Pons (tissue), 1 donor: ENCODE data around the gene ALOX12B.
"Not testable (repeated sequence)": the region's sequence is repeated elsewhere in the genome, so short reads cannot be mapped to it uniquely, and the experiment has no call there.

Experiments
- DNase-seq: peaks from one replicate; pipeline ENCODE4 v3.0.0-alpha.2; 2016; ENCODE audit warnings: low spot score

The ALOX12B gene

DNA sequence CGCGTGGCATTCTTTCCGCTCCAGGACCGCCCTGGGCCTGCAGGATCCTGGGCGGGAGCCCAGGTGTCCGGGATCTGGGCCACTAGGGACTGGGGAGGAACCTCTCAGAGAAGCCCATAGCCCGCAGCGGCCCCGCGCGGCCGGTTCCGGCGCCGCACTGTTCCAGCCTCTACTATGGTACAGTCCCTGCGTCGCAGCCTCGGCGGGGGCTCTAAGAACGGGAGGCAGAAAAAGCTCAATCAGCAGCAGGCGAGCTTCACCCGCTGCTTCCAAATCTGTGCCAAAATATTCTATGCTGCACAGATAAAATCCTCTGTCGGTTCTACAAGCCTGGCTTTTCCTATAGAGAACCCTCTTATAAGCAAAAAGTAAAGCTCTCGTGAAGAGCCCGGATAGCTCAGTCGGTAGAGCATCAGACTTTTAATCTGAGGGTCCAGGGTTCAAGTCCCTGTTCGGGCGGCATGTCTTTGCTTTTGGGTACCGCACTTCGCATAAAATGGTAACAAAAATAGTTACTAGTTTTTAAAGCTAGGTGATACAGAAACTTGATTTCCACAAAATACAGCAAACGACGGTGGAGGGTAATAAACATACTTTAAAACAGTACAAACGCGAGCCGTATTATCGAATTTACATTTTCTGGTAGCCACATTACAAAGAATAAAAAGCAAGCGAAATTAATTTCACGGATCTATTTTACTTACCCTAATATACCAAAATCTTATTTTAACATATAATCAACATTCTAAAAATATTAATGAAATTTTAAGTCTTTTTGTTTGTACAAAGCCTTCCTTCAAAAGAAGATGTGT, 31.5 kb upstream of the ALOX12B start:
- DNase-seq = peak; percentile 90

DNA sequence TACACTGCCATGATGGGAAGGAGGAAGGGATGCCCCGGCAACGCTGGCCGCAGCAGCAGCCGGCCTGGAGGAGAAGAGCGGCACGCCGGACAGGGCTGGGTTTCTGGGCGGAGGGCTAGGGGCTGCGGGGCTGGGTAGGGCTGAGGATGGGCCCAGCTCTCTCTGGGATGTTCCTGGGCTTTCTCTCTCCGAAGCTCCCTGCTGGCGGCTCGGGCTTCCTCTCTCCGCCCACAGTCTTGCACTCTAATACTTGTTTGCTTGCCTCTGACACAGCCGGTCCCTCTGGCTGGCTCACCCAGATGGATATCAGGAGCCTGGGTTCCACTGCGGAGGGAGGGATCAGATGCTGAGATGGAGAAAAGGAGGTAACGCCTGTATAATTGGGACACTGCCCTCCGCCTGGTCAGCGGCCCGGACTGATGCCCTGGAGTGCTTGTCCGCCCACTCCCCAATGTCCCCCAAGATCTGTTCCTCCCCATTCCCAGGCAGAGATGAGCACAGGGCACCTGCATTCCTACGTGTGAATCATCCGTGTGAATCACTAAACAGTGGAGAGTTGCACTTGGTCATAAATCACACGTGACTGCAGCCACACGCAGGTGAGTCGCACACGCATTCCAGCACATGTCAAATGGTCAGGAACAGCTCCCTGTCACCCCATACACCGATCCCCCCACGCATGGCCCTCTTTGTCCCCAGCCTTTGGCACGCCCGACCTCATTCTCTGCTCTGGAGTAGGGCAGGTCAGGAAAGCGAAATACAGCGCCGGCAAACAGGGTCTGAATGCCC, 30.7 kb upstream of the ALOX12B start, which contains the start of gene ALOXE3:
Gene ALOXE3, minus strand, starts transcription at position 535 of the 789 bp plus-strand sequence. Its CDS starts 524 bp downstream, at position 11.
- DNase-seq = no peak

DNA sequence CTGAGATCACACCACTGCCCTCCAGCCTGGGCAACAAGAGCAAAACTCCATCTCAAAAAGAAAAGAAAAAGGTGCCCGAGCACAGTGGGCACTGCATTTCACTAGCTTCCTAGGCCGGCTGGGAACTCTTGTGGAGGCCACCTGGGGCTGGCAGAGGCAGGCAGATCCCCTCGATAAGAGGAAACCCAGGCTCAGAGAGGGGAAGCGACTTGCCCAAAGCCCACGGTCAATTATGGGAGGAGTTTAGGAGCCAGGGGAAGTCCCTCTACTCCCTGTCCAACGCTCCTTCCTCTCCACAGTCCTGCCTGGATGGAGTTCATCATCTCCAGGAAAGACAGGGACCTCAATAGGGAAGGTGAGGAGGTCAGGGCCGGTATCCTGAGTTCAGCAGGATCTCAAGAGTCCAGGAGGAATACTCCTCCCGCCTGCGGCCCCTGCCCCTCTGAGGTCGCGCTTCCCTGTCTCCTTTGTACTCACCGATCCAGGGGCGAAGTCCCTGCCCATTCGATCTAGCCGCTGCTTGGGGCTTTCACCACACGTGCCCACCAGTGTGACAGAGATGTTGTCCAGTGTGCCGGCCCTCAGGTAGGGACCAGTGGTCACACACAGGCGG, 30.0 kb upstream of the ALOX12B start:
- DNase-seq = no peak

DNA sequence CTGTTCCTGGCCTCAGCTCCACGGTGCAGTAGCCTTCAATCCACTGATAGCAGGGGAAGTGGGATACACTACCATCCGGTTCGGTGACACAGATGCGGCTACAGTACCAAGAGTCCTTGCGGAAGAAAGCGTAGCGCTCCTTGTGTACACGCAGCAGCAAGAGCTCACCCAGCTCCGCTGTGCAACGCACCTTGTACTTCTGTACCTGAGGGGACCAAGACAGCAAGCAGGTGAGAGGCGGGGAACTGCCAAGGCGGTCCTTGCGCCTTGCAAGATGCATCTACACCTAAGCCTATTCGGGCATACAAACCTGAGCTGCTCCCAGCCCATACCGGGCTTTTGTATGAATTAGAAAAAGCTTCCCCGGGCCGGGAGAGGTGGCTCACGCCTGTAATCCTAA, 29.3 kb upstream of the ALOX12B start:
- no peak for DNase-seq

DNA sequence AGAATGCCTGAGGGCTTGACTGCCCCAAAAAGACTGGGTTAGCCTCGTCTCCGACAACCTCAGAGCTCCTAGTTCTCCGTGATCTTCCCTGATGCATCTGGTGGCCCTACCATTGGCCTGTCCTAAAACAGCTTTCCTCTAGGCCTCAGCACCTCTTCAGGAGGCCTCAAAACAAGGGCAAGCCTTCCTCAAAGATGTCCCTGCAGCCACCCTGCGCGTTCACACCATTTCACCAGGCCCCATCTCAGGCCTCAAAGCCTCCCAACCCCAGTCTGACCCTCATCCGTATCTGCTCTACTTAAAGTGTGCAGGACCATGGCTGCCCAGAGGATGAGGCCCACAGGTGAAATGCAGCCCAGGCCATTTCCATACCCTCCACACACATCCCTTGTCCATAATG, 23.4 kb upstream of the ALOX12B start:
- no peak for DNase-seq

DNA sequence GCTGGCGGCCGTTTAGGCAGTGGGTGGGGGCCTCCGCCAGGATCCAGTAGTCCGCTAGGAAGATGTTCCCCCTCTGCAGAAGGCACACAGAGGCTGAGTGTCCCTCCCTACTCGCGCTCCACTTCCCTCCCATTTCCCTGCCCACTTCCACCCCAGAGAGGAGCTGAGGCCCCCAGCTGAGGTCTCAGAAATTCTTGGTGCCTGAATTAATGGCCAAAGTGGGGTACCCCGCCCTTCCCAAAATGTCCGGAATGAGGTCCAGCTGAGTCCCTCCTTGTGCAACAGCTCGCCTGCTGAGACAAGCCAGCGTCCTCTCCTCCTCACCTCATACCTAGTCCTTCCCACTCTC, 22.9 kb upstream of the ALOX12B start:
- DNase-seq = no peak

DNA sequence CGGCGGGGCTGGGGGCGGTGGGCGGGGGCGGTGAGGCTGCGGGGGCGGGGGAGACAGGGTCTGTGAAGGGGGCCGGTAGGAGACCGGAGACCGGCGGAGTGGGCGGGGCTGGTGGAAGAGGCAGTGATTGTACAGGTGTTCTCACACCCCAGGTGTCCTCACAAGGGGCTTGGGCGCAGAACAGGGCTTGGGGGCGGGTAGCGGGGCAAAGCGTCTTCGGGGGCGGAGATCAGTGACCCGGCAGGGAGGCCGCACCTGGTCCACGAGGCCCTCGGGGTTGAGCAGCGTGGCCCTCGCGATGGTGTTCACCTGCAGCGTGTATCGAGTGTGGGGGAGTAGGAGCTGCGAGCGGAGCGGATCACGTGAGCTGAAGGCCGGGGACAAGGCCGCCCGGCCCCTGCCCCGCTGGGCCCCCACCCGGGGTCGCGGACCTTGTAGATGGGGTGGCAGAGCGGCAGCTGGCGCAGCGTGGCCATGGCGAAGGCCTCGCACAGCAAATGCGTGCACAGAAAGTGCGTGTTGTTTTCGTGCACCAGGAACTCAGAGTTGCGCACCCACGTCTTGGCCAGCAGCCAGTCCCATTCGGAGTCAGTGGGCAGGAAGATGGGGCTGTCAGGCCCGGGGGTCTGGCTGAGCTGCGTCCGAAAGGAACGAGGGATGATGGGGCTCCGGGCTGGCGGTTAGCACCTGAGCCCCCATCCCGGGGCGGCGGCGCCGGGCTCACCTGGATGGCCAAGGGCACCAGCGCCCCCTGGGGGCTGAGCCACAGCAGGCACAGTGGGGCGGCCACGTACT, 22.3 kb upstream of the ALOX12B start:
- no peak for DNase-seq

DNA sequence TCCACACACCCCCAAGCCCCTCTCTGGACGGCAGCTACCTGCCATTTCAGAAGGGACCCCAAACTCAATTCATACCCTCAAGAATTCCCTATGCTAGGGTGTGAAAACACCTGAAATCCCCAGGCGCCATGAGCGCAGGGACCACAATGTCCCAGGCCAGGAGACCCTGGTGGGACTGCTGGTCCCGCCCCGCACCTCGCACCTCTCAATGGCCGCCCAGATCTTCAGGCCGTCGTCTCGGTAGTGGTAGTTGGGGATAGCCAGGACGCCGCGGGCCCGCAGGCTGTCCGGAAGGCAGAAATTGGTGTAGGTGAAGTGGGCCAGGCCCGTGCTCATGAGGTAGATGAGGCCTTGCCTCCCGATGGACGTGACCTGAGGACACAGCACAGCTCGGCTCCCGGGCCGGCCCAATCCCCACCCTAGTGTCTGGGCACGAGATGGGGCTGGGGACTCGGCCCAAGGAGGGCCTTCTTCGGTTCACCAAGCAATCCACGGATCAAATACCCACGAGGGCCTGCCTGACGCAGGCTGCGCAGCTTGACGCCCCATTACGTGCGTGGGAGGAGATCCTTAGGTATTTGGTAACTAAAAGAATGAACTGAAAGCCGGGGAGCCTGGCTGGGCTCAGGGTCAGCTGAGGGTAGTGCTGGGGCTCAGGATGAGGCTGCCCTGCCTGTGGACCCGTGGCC, 21.6 kb upstream of the ALOX12B start:
- no peak for DNase-seq

DNA sequence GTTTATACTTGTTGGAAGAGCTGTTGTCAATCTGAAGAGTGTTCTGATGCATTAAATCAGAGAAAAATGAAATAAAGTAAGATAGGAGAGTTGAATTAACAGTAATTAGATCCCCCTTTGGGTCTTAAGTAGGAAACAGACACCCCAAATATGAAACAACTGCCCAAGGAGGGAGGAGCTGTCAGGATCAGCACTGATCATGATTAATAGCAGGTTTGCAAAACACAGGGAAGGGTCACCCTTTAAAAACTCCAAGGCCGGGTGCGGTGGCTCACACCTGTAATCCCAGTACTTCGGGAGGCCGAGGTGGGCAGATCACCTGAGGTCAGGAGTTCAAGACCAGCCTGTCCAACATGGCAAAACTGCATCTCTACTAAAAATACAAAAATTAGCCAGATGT, 19.5 kb upstream of the ALOX12B start:
- not testable (repeated sequence) for DNase-seq

DNA sequence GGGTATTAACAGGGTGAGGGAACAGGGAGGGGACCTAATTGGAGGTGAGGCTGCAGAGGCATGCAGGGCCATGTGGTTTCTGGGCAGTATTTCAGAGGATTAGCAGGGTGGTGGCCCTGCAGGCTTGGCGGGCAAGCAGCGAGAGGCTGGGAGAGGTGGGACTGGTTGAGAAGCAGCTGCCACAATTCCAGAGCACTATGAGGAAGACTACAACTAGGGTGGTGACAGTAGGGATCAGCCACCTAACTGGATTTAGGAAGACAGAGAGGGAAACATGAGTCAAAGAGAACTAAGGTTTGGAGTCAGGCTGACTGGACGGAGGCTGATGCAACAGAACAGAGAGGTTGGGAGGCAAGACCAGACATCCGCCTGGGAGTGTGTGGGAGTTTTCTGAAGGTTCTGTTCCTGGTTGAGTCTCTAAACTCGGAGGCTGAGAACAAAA, 18.5 kb upstream of the ALOX12B start:
- DNase-seq = no peak

DNA sequence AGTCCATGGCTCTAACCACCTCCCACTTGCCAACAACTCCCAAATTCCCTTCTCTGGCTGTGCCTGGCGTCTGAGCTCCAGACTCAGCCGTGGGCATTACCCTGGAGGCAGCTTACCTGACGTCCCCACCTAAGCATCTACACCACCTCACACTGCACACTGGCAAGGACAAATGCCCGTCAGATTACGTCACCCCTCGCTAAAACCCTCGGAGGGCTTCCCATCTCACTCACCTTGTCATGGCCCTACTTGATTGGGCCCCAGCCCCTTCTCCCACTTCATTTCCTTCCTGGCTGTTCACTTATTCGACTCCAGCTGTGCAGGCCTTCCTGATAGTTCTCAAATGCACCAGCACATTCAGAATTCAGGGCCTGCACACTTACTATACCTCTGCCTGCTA, 17.4 kb upstream of the ALOX12B start:
- DNase-seq = no peak

DNA sequence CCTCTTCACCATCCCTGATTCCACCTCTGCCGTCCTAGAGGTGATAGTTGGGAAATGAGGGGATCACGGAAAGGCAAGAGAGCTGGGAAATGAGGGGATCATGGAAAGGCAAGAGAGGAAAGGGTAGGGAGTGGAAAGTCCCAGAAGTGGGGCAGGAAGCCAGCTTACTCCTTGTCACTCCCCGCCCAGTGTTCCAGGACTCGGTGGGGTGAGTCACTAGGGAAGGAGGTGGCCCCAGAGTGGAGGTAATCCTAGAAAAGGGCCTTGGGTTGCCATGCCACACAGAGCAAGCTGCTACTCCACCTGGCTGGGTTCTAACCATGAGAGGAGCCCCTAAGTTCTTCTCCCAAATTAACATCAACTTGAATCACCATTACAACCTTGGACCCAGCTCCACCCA, 16.0 kb upstream of the ALOX12B start:
- no peak for DNase-seq

DNA sequence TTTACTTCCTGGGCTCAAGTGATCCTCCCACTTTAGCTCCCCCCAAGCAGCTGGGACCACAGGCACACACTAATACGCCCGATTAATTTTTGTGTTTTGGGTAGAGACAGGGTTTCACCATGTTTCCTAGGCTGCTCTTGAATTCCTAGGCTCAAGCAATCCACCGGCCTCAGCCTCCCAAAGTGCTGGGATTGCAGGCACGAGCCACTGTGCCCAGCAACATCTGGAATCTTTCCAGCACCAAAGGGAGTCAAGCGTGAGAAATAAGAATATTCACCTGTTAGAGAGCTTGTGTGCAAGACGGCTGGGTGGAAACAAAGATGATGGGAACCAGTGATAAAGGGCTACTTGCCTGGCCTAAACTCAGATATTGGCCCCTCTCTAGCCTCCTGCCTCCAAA, 14.2 kb upstream of the ALOX12B start:
- no peak for DNase-seq

DNA sequence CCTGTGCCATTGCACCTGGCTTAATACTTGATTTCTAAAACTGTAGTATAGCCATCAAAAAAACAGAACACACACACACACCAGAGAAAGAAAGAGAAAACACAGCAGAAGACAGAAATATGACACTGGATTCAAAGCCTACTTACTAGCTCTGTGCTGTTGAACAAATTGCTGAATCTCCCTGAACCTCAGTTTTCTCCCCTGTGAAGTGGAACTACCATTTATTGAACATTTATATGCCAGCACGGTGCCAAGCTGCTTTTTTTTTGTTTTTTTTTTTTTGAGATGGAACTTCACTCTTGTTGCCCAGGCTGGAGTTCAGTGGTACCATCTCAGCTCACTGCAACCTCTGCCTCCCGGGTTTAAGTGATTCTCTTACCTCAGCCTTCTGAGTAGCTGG, 13.2 kb upstream of the ALOX12B start:
- no peak for DNase-seq

DNA sequence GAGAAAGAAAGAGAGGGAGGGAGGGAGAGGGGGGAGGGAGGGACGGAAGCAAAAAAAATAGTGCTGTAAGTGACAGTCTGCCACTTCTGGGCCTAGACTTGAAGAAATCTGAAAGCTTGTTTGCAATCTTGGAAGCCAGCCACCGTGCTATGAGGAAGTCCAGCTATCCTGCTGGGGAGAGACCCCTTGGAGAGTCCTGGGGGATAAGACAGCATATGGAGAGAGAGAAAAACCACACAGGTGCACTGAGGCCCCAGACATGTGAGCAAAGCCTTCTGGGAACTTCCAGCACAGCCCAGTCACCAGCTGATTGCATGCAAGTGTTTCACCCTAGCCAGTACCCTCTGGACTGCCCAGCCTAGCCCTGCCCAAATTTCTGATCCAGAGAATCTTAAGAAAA, 12.6 kb upstream of the ALOX12B start:
- no peak for DNase-seq

DNA sequence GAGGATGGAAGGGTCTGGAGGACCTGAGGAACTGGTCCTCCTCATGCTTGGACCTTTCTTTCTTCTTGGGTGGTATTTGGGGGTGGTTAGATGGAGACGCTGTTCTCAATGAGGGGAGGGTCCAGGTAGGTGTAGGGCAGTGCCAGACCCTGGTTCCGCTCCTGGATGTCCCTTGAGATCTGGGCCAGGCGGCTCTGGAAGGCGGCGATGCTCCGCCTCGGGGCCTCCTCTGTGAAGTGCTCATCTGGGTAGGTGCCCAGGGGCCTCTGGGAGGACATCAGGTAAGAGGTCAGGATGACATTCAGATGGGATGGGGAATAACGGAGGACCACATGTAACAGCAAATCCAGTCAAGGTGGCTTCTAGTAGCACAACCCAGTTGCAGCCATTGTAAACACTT, 9.0 kb upstream of the ALOX12B start:
- no peak for DNase-seq

DNA sequence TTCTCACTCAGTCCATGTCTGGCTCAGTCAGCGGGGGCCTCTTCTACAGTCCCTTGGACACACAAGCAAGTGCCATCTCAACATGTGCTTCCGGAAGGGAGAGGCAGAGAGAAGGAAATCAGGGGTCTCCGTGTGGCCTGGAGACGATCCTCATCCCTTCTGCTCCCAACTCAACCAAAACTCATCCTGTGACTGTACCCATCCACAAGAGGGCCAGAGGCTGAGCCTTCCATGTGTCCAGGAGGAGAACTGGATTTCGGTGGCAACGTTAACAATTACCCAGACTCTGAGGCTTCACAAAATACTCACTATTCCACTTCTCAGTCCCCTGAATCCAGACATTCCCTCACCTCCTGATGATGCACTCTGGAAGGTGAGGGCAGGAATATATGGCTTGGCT, 7.8 kb upstream of the ALOX12B start:
- DNase-seq = no peak

DNA sequence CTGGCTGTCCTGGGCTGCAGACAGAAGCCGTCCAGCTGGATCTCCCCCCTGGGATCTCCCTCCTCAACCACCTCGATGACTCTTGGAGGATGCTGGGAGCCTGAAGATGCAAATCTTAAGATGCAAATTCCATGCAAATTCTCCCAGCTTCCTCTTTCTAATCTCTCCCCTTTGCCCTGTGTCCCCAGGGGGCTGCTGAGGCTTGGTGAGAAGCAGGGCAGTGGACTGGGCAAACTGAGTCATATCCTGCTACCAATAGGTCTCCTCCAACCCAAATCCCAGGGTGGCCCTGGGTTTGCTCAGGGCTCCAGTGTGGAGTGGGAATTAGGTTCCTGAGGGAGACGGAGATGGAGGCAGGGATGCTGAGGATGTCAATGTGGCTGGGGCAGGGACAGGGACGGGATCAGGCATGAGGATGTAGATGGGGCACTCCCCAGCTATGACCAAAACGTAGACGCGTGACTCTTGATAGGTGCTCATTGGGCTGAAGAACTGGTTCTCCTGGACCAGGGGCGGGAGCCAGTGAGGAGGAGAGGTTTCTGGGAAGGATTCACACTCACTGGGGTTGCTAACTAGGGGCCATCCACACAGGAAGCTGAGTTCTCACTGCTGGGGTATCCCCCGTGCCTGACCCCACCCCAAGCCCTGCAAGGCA, 3.6 kb upstream of the ALOX12B start:
- no peak for DNase-seq

DNA sequence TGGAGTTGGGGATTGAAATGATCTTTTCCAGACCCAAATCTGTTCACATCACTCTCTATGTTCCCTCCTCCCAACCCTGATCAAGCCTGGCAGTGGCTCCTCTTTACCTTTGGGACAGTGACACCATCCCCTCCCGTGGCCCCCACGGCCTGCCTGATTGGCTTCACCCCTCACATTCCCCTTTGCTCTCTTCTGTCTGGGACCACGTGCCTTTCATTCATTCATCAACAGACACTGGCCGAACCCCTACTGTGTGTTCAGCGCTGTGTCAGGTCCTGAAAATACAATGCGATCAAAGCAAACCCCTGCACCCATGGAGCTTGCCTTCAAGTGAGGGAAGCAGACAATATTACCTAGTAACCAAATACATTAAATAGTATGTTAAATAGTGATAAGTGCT, 2.2 kb upstream of the ALOX12B start:
- DNase-seq = no peak

DNA sequence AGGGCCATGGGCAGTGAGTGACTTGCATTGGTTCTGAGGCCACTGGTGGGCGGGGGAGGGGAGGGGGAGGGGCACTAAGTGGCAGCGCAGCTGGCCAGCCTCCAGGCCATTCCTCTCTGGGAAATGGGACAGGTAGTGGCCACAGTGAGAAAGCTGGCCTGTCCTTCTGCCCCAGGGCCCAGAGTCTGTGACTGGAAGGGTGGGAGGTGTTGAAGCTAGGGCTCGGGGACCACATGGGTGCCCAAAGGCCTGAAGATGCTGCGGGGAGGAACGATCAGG, 375 bp upstream of the ALOX12B start:
- DNase-seq = no peak

DNA sequence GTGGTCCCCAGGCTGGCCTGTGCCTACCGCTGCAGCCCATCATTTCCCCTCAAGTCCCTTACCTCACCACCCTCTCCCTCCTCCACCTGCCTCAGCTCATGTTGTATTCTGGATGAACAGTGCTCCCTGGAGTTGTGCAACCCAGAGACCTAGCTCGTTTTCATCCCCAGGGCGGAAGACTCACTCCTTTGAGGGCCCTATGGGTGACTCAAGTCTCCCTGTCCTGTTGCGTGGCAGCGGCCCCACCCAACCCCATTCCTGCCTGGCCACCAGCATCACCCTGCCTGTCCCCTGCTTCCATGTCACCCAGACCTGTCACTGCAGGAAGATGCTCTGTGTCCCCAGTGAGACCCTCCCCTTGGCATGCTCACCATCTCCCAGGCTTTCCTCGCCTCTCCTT, 3.3 kb downstream of the ALOX12B start:
- DNase-seq = no peak
